GM21447 (cell line): ENCODE results near the gene BEGAIN.

Experiments used
- ATAC-seq: cut with Tn5 transposase; IDR thresholded peaks from one replicate; pipeline ENCODE4 v1.9.1; 2021; ENCODE audit not compliant: unreplicated experiment

BEGAIN gene

DNA sequence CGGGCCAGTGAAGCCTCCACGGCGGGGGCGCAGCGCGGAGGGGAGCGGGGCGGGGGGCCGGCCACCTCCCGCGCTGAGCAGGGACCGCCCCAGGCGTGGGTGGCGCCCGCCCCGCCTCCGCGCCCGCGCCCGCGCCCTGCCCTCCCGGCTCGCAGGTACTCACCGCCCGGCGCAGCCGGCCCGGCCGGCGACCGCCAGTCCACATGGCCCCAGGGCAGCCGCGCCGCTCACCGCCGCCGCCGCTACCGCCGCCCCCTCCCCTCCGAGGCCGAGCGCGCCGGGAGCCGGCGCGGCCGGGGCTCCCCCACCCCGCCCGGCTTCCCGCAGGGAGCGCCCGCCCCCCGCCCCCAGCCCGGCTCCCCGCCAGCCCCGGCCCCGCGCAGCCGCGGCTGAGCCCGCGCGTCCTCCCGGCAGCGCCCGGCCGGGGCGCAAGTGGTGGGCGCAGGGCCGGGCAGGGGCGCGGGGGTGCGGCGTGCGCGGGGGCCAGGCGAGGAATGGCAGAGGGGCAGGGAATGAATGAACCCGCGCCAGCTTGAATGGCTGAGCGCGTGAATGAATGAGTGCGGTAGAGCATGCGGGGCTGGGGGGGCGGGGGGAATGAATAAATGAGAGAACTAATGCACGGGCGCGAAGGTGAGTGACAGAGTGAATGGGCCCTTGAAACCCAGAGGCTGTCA, at the start of gene BEGAIN:
Gene BEGAIN (minus strand): TSS at position 332 of the 677 bp plus-strand sequence. CDS start 127 bp downstream, at position 205.
- ATAC-seq, result no peak

DNA sequence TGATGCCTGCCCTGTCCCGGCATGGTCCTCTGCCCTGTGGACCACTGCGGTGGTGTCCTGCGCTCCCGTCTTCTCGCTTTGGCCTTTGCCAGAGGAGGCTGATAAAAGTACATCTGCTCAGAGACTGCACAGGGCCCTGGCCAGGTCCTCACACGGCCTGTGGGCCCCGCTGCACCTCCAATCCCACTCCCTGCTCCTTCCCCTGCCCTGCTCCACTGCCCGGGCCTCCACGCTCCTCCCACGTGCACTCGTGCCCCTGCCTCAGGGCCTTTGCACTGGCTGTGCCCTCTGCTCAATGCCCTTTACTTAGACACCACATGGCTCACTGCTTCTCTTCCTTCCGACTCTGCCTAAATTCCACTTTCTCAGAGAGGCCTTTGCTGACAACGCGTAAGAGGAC, 49.3 kb upstream of the BEGAIN start:
- no peak for ATAC-seq

- ATAC-seq, result no peak
Measured at GRCh38 chr14:100634026-100634425, 46.8 kb upstream of the BEGAIN start.

DNA sequence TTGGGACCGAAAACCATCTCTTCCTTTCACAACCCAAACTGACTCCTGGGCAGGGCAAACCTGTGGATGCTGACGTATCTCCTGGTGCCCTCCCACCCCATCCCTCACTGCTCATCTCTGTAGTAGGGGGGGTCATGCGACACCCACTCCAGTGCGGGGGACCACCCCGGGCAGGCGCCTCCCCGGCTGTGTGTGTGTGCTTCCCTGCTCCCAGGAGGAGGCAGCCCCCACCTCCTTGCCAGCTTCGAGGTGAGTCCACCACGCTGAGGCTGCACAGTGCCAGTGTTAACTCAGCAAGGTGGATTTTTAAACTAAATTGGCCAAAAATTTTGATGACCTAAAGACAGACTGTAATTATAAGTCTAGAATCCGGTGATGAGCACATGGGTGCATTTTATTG, 46.2 kb upstream of the BEGAIN start:
- ATAC-seq, result no peak

- ATAC-seq, result no peak
Measured at GRCh38 chr14:100629696-100630095, 42.5 kb upstream of the BEGAIN start.

DNA sequence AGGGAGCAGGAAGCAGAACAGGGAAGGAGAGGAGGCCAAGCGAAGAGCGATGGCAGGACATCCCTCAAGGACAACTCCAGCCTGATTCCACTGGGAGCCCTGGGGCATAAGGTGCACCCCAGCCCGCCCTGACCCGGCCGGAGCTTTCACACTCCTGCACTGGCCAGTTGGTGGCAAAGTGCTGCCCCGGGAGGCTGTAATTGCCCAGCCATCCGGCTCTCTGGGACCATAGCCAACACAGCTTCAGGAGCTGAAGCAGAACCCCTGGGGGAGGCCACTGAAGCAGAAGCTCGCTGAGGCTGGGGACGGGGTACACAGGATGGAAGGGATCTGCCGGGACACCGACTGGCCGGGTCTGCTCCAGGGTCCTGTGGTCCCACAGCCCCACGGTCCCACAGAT, 41.9 kb upstream of the BEGAIN start:
- ATAC-seq, result no peak

- no peak for ATAC-seq
Measured at GRCh38 chr14:100628225-100628624, 41.0 kb upstream of the BEGAIN start.

DNA sequence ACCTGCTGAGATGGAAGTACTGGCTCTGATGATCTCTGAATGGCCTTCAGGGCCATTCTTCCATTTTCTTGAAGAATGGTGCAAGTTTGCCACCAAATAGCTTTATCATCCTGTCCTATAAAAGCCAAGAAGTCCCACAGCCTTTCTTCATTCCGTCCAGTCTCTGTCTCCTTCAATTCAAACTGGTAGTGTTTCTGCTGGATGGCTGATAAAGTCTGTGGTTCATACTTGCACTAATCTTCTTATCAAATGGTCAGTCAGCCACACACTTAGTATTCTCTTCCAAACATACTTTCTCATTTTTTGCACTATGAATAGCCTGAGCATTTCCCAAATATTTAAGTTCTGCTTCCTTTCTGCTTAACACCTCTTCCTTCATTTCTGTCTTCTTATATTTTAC, 39.4 kb upstream of the BEGAIN start:
- ATAC-seq, result no peak

- ATAC-seq, result no peak
Measured at GRCh38 chr14:100623961-100624360, 36.7 kb upstream of the BEGAIN start.

- no peak for ATAC-seq
Measured at GRCh38 chr14:100623557-100623956, 36.3 kb upstream of the BEGAIN start.

DNA sequence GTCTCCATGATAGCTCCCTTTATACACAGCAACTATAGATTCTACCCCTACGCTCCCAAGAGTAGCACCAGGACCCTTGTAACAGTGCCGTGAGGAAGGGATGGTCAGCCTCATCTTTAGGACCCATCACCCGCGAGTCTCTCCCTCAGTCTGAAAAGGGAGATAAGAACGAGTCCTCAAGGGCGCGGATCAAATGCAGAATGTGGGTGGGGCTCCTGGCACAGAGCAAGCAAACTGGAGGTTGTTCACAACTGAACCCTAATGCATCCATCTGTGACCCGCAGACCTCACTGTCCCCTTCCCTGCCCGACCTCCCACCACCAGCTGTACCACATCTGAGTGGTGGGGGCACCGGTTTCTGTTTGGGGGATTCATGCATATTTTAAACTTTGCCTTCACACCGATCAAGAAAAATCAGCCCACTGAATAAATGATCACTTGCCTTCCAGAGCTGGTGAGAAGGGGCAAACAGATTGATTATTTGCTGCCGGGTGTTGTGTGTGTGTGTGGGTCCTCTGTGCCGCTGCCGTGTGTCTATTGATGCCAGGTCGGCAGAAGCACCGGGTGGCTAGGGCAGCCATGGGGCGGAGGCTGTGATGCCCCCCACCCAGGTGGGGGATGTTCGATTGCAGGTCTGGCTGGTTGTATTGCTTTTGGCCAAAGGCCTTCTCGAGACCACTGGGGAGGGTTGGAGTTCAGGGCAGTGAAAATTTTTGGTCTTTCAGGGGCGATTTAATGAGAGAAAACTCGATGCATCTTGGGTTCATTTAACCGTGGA, 35.7 kb upstream of the BEGAIN start:
- ATAC-seq, result no peak

- ATAC-seq, result no peak
Measured at GRCh38 chr14:100622224-100622623, 35.0 kb upstream of the BEGAIN start.

DNA sequence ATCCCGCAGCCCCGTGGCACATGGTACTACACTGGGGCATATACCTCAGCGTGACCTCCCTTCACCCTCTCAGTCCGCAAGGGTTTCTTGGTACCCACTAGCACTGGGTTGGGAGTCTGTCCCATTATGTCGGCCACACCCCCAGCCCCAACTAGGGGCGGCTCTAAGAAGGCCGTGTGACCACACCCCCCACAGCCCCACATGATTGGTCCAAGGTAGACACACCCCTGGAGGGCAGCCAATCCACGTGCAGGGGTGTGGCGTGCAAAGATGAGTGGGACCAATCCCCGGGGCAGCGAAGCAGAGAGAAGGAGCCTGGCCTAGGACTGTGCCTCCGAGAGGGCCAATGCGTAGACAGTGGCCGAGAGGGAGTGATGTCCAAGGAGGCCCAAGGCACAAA, 34.6 kb upstream of the BEGAIN start:
- ATAC-seq, result no peak

DNA sequence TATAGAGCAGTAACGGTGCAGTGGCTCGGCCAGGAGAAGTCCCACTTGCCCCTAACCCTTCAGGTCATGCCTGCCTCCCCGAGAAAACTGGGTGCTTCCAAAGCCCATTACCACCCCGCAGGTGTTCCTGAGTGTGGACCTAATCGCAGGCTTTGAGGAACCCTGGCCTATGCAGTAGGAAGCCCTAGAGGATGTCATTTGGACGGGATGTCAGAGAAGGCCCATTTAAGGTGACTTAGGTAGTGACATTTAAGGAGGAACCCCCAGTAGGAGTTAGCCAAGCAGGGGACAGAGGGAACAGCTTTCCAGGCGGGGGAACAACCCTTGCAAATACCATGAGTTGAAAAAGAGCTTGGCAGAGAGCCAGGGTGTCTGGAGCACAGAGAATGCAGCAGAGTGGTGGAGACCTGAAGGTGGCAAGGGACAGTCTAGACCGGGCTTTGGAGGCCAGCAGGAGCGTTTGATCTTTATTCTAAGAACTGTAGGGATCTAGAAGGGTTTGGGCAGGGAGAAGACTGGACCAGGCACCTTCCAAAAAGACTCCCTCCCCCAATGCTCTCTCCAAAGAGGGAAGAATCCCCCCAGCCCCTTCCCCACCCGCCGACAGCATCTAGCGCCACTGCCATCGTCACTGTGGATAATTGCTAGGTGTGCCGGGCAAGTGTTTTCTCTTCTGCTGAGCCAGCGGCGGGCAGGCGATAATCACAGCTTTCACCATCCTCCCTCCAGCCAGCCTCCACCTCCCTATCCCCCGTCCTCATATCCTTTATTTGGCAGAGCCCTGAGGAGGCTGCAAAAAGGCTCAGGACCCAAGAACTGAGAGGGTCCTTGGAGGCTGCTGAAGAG, 33.3 kb upstream of the BEGAIN start:
- no peak for ATAC-seq

DNA sequence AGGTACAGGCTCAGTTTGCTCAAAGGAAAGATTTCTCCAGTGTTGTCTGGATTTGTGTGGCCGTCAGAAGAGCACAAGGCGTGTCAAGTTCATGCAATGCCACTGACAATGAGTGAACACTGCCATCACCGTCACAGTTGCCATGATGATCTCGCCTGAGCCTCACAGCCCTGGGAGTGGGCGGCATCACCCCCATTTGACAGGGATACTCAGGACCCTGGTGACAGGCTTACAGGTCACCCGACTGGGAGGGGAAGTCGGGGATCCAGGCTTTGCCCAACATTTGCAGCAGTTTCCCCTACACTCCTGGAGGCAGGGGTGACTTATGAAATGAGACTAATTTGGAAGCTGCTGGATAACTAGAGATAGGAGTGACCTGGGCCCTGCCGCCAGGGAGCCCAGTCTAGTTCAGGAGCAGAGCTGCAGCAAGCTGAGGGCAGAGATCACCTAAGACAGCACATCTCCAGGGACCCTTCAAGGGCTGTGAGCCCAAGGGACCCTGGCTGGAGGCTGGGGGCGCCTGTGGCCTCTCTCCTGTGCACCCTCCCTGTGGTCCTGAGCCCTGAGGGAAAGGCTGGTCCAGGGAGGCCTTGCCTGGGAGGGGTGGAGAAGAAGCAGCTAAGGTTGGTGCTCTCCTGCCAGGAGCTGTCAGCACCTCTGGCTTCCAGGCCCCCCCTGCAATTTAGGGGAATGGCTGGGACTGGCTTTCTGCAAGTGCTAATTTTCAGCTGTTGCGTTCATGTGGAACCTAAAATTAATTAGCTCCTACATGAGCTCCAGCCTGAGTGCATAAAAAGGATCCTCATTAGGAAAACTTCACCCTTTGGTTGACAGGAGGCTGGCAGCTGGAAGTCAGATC, 32.4 kb upstream of the BEGAIN start:
- ATAC-seq, result no peak

DNA sequence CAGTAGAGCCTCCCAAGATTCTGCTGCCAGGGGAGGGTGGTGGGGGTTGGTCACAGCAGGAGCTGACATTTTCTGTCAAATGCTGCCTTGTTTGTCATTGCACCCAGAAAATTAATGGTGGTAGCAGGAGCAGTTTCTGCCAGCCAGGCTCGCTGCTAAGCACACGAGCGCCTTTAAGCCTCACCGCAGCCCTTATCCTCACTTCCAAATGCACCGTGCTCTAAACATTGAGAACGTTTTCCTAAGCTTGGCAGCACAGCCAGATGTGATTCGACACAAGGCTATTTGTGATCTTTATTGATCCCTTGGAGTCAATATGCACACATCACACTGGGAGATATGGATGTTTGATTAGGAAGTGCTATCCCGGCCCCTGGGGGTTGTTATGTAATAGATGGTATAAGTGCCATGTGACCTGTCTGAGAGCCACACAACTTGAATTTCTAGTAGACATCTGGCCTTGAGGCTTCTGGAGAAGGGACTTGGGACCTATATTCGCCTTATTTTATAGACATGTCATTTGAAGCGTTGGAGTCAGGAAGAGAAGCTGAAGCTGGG, 31.6 kb upstream of the BEGAIN start:
- no peak for ATAC-seq

DNA sequence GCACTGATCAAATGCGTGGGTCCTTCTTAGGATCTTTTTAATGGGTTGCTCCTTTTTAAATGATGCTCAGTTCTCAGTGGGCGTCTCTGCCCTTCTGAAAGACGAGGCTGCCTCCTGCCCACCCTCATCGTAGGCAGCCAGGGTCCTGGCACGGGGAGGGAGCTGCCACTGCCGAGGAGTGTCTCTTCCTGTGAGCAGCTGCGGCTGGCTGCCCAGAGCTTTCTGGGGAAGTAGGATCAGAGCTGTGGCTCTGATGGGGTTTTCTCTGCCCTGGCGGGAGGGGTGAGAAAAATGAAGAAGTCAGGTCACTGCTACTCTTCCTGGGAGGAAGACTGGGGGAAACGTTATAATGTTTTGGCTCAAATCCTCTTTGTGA, 31.1 kb upstream of the BEGAIN start:
- no peak for ATAC-seq

- ATAC-seq, result no peak
Measured at GRCh38 chr14:100617410-100618317, 30.4 kb upstream of the BEGAIN start.

DNA sequence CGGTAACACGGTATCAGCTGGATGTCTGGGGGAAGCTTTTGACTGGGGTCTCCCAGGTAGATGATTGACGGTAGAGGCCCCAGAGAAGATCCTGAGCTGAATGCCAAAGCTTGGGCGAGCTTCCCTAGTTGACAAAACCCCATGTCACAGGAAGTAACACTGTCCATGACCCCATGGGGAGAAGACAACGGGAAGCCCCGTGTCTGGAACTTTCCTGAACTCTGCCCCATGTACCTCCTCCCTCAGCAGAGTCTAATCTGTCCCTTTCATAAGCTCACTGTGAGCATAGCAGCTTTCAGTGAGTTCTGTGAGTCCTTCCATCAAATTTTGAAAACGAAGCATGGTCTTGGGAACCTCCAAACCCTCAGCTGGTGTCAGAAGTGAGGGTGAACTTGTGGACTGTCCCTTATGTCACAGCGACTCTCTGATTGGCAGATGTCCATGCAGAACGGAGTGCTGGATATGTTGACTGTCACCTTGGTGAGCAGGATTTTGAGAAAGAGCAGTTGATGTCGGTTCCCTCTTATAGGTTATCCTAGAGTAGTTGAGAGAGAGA, 29.7 kb upstream of the BEGAIN start:
- no peak for ATAC-seq
